HEK293 (cell line): ENCODE data around the gene SRPX.

Experiments used
- CTCF ChIA-PET: fragments of 350-600 bp; formaldehyde crosslinking; extraction: SDS; loops from one replicate; lab custom pipeline; 2021; ENCODE audit warnings: antibody characterized with exemption; lab: Yijun Ruan, JAX
- POLR2A ChIA-PET: fragments of 300-600 bp; formaldehyde crosslinking; extraction: SDS; loops from one replicate; lab custom pipeline; 2020; ENCODE audit warnings: antibody characterized with exemption, inconsistent platforms; lab: Yijun Ruan, JAX
- H3K27ac ChIP-seq: fragments of 200-500 bp; sonication (Bioruptor generic); 2 replicates; pipeline ENCODE4 v1.5.1; 2014; ENCODE audit warnings: low read depth, low read length, control low read depth, inconsistent platforms; ENCODE audit errors: extremely low read depth
- H3K36me3 ChIP-seq, 2 experiments: fragments of 200-500 bp in 1 of 2; sonication (Bioruptor generic) in 1 of 2; 1 replicate in 1 of 2; 2 replicates in 1 of 2; pipeline ENCODE4 v1.5.1; 2014 to 2017; ENCODE audit warnings: inconsistent platforms in 2 of 2, low read length in 2 of 2; ENCODE audit not compliant: control insufficient read depth in 2 of 2, insufficient read depth in 1 of 2
- H3K4me1 ChIP-seq: fragments of 200-500 bp; sonication (Bioruptor generic); 2 replicates; pipeline ENCODE4 v1.5.1; 2014; ENCODE audit warnings: mild to moderate bottlenecking, low read length, inconsistent platforms; ENCODE audit not compliant: control insufficient read depth, insufficient read depth
- H3K4me3 ChIP-seq: 2 replicates; pipeline ENCODE4 v1.5.1; 2011; ENCODE audit warnings: low read depth, mild to moderate bottlenecking, control low read depth, low read length, moderate library complexity
- H3K9me3 ChIP-seq: fragments of 200-500 bp; sonication (Bioruptor generic); 2 replicates; pipeline ENCODE4 v1.5.1; 2014; ENCODE audit warnings: low read depth, low read length, inconsistent platforms; ENCODE audit not compliant: control insufficient read depth, insufficient read depth
- EGR2 ChIP-seq: fragments of 450-650 bp; formaldehyde crosslinking; IDR thresholded peaks from 2 replicates; pipeline ENCODE4 v1.5.1; 2016; ENCODE audit warnings: low read depth, missing biosample characterization, missing genetic modification characterization
- GFI1B ChIP-seq: fragments of 450-650 bp; formaldehyde crosslinking; IDR thresholded peaks from 2 replicates; pipeline ENCODE4 v1.5.1; 2016; ENCODE audit warnings: missing biosample characterization, missing genetic modification characterization
- GLI4 ChIP-seq: fragments of 450-650 bp; formaldehyde crosslinking; IDR thresholded peaks from 2 replicates; pipeline ENCODE4 v1.5.1; 2016; ENCODE audit warnings: missing biosample characterization, missing genetic modification characterization
- OSR2 ChIP-seq: fragments of 450-650 bp; formaldehyde crosslinking; IDR thresholded peaks from 2 replicates; pipeline ENCODE4 v1.5.1; 2016; ENCODE audit warnings: missing biosample characterization, missing genetic modification characterization
- OVOL3 ChIP-seq: fragments of 450-650 bp; formaldehyde crosslinking; IDR thresholded peaks from 2 replicates; pipeline ENCODE4 v1.5.1; 2016; ENCODE audit warnings: missing biosample characterization, missing genetic modification characterization
- ZBTB26 ChIP-seq: fragments of 450-650 bp; formaldehyde crosslinking; optimal IDR thresholded peaks from 2 replicates; pipeline ENCODE3; 2016; ENCODE audit warnings: missing biosample characterization, mild to moderate bottlenecking, missing genetic modification characterization
- ZEB2 ChIP-seq: fragments of 450-650 bp; formaldehyde crosslinking; IDR thresholded peaks from 2 replicates; pipeline ENCODE4 v1.5.1; 2016; ENCODE audit warnings: missing biosample characterization, missing genetic modification characterization
- ZFP37 ChIP-seq: fragments of 450-650 bp; formaldehyde crosslinking; IDR thresholded peaks from 2 replicates; pipeline ENCODE4 v1.5.1; 2016; ENCODE audit warnings: missing biosample characterization, missing genetic modification characterization
- ZNF223 ChIP-seq: fragments of 450-650 bp; formaldehyde crosslinking; IDR thresholded peaks from 2 replicates; pipeline ENCODE4 v1.5.1; 2016; ENCODE audit warnings: missing biosample characterization, missing genetic modification characterization
- ZNF248 ChIP-seq: fragments of 450-650 bp; formaldehyde crosslinking; IDR thresholded peaks from 2 replicates; pipeline ENCODE4 v1.5.1; 2017; ENCODE audit warnings: missing biosample characterization, missing genetic modification characterization
- ZNF274 ChIP-seq, 2 experiments: fragments of 200-500 bp in 1 of 2; fragments of 450-650 bp in 1 of 2; sonication (Bioruptor generic) in 1 of 2; formaldehyde crosslinking in 1 of 2; IDR thresholded peaks; 2 replicates each; pipeline versions ENCODE4 v1.5.1 to v1.6.1; 2014 to 2016; ENCODE audit warnings: borderline replicate concordance in 1 of 2, inconsistent platforms in 1 of 2, low read length in 1 of 2, missing biosample characterization in 1 of 2, missing genetic modification characterization in 1 of 2
- ZNF48 ChIP-seq: fragments of 450-650 bp; formaldehyde crosslinking; IDR thresholded peaks from 2 replicates; pipeline ENCODE4 v1.5.1; 2016; ENCODE audit warnings: missing biosample characterization, missing genetic modification characterization
- ZNF558 ChIP-seq: fragments of 450-650 bp; formaldehyde crosslinking; IDR thresholded peaks from 2 replicates; pipeline ENCODE4 v1.5.1; 2016; ENCODE audit warnings: missing biosample characterization, missing genetic modification characterization
- ZNF621 ChIP-seq: fragments of 450-650 bp; formaldehyde crosslinking; IDR thresholded peaks from 2 replicates; pipeline ENCODE4 v1.5.1; 2017; ENCODE audit warnings: missing biosample characterization, missing genetic modification characterization
- ZSCAN16 ChIP-seq: fragments of 450-650 bp; formaldehyde crosslinking; IDR thresholded peaks from 2 replicates; pipeline ENCODE4 v1.5.1; 2016; ENCODE audit warnings: missing biosample characterization, missing genetic modification characterization
- ZSCAN30 ChIP-seq: fragments of 450-650 bp; IDR thresholded peaks from 2 replicates; pipeline ENCODE4 v1.5.1; 2018; ENCODE audit warnings: missing biosample characterization, mild to moderate bottlenecking, missing genetic modification characterization, moderate library complexity
- TF ChIP-seq, protein P1 (sequence below): fragments of 450-650 bp; formaldehyde crosslinking; IDR thresholded peaks from 2 replicates; pipeline ENCODE4 v1.5.1; 2017; ENCODE audit warnings: missing biosample characterization, missing genetic modification characterization
- TF ChIP-seq, protein P2 (sequence below): fragments of 450-650 bp; formaldehyde crosslinking; IDR thresholded peaks from 2 replicates; pipeline ENCODE4 v1.5.1; 2016; ENCODE audit warnings: missing biosample characterization, missing genetic modification characterization
- TF ChIP-seq, protein P3 (sequence below): fragments of 450-650 bp; formaldehyde crosslinking; IDR thresholded peaks from 2 replicates; pipeline ENCODE4 v1.5.1; 2016; ENCODE audit warnings: missing biosample characterization, missing genetic modification characterization
- TF ChIP-seq, protein P4 (sequence below): fragments of 450-650 bp; formaldehyde crosslinking; IDR thresholded peaks from 2 replicates; pipeline ENCODE4 v1.5.1; 2016; ENCODE audit warnings: missing biosample characterization, missing genetic modification characterization
- TF ChIP-seq, protein P5 (sequence below): fragments of 450-650 bp; formaldehyde crosslinking; IDR thresholded peaks from 2 replicates; pipeline ENCODE4 v1.5.1; 2016; ENCODE audit warnings: missing biosample characterization, missing genetic modification characterization
- TF ChIP-seq, protein P6 (sequence below): fragments of 450-650 bp; formaldehyde crosslinking; IDR thresholded peaks from 2 replicates; pipeline ENCODE4 v1.5.1; 2016; ENCODE audit warnings: missing biosample characterization, missing genetic modification characterization

SRPX gene

DNA sequence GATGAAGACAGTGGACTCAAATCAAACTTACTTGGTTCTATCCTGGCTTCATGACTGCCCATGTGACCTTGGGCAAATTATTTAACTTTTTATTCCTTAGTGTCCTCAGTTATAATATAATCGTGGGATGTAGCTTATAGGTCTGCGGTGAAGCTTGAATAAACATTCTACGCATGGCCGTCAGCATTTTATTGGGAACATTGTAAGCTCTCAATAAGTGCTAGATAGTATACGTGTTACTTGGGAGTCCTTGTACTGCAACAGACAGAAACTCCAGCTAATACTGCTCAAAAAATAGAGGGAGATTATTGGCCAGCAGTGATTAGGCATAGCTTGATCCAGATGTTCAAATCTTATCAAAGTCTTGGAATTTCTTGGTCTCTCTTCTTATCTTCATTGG lies 109.5 kb downstream of the SRPX start:
- POLR2A ChIA-PET = no interaction called here
- no peak overlapping the region for H3K27ac ChIP-seq
- CTCF ChIA-PET = interaction anchor here (1.2 kb wide), 1 partner anchor 21 kb away, joined by 3 read pairs; no protein-coding TSS in a partner anchor
- H3K9me3 ChIP-seq = no peaks in the 10 kb centered on the region
- H3K4me1 ChIP-seq = no peaks in the 10 kb centered on the region
- H3K36me3 ChIP-seq = peaks cover 0 to 3% of the 10 kb centered on the region in 2 experiments; a peak in 1 of 3 replicates
- TF ChIP-seq OVOL3 (tag by site-specific recombination) (no peak), ZNF558 (no peak), GFI1B (tag by site-specific recombination) (no peak), ZSCAN16 (tag by site-specific recombination) (no peak), EGR2 (no peak), ZEB2 (tag by site-specific recombination) (no peak), OSR2 (tag by site-specific recombination) (no peak), GLI4 (no peak), ZSCAN30 (no peak), ZNF274 (IDR thresholded peaks at IDR 0.05; ENCODE audit: low read length) (no peak), ZNF274 (tag by site-specific recombination; IDR thresholded peaks at IDR 0.05; ENCODE audit: borderline replicate concordance) (no peak), ZNF621 (tag by site-specific recombination) (no peak), ZNF48 (tag by site-specific recombination) (no peak), ZFP37 (tag by site-specific recombination) (no peak)
- TF ChIP-seq, protein P1, sequence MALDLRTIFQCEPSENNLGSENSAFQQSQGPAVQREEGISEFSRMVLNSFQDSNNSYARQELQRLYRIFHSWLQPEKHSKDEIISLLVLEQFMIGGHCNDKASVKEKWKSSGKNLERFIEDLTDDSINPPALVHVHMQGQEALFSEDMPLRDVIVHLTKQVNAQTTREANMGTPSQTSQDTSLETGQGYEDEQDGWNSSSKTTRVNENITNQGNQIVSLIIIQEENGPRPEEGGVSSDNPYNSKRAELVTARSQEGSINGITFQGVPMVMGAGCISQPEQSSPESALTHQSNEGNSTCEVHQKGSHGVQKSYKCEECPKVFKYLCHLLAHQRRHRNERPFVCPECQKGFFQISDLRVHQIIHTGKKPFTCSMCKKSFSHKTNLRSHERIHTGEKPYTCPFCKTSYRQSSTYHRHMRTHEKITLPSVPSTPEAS = no peak
- TF ChIP-seq, protein P2, sequence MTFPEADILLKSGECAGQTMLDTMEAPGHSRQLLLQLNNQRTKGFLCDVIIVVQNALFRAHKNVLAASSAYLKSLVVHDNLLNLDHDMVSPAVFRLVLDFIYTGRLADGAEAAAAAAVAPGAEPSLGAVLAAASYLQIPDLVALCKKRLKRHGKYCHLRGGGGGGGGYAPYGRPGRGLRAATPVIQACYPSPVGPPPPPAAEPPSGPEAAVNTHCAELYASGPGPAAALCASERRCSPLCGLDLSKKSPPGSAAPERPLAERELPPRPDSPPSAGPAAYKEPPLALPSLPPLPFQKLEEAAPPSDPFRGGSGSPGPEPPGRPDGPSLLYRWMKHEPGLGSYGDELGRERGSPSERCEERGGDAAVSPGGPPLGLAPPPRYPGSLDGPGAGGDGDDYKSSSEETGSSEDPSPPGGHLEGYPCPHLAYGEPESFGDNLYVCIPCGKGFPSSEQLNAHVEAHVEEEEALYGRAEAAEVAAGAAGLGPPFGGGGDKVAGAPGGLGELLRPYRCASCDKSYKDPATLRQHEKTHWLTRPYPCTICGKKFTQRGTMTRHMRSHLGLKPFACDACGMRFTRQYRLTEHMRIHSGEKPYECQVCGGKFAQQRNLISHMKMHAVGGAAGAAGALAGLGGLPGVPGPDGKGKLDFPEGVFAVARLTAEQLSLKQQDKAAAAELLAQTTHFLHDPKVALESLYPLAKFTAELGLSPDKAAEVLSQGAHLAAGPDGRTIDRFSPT (tag by site-specific recombination) = no peak
- TF ChIP-seq, protein P3, sequence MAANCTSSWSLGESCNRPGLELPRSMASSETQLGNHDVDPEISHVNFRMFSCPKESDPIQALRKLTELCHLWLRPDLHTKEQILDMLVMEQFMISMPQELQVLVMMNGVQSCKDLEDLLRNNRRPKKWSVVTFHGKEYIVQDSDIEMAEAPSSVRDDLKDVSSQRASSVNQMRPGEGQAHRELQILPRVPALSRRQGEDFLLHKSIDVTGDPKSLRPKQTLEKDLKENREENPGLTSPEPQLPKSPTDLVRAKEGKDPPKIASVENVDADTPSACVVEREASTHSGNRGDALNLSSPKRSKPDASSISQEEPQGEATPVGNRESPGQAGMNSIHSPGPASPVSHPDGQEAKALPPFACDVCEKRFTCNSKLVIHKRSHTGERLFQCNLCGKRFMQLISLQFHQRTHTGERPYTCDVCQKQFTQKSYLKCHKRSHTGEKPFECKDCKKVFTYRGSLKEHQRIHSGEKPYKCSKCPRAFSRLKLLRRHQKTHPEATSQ (tag by site-specific recombination) = no peak
- H3K4me3 ChIP-seq = no peak overlapping the region

- no peaks in the 10 kb centered on the region for H3K9me3 ChIP-seq
- no peak overlapping the region for H3K27ac ChIP-seq
- no peak overlapping the region for H3K4me3 ChIP-seq
- peaks cover 0 to 3% of the 10 kb centered on the region in 2 experiments; a peak in 1 of 3 replicates for H3K36me3 ChIP-seq
- ChIA-PET POLR2A (no interaction called here), CTCF (no interaction called here)
- H3K4me1 ChIP-seq = no peaks in the 10 kb centered on the region
- TF ChIP-seq ZNF248 = no peak
- TF ChIP-seq ZBTB26 (tag by site-specific recombination) = no peak
- TF ChIP-seq, protein P4, sequence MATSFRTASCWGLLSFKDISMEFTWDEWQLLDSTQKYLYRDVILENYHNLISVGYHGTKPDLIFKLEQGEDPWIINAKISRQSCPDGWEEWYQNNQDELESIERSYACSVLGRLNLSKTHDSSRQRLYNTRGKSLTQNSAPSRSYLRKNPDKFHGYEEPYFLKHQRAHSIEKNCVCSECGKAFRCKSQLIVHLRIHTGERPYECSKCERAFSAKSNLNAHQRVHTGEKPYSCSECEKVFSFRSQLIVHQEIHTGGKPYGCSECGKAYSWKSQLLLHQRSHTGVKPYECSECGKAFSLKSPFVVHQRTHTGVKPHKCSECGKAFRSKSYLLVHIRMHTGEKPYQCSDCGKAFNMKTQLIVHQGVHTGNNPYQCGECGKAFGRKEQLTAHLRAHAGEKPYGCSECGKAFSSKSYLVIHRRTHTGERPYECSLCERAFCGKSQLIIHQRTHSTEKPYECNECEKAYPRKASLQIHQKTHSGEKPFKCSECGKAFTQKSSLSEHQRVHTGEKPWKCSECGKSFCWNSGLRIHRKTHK = no peak
- no peak for TF ChIP-seq ZNF223 (tag by site-specific recombination)
- TF ChIP-seq, protein P5, sequence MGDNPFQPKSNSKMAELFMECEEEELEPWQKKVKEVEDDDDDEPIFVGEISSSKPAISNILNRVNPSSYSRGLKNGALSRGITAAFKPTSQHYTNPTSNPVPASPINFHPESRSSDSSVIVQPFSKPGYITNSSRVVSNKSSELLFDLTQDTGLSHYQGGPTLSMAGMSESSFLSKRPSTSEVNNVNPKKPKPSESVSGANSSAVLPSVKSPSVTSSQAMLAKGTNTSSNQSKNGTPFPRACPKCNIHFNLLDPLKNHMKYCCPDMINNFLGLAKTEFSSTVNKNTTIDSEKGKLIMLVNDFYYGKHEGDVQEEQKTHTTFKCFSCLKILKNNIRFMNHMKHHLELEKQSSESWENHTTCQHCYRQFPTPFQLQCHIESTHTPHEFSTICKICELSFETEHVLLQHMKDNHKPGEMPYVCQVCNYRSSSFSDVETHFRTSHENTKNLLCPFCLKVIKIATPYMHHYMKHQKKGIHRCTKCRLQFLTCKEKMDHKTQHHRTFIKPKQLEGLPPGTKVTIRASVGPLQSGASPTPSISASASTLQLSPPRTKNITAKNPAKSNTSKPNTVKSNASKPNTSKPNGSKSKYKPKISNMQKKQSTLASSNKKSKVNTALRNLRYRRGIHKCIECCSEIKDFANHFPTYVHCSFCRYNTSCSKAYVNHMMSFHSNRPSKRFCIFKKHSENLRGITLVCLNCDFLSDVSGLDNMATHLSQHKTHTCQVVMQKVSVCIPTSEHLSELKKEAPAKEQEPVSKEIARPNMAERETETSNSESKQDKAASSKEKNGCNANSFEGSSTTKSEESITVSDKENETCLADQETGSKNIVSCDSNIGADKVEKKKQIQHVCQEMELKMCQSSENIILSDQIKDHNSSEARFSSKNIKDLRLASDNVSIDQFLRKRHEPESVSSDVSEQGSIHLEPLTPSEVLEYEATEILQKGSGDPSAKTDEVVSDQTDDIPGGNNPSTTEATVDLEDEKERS = no peak
- TF ChIP-seq, protein P6, sequence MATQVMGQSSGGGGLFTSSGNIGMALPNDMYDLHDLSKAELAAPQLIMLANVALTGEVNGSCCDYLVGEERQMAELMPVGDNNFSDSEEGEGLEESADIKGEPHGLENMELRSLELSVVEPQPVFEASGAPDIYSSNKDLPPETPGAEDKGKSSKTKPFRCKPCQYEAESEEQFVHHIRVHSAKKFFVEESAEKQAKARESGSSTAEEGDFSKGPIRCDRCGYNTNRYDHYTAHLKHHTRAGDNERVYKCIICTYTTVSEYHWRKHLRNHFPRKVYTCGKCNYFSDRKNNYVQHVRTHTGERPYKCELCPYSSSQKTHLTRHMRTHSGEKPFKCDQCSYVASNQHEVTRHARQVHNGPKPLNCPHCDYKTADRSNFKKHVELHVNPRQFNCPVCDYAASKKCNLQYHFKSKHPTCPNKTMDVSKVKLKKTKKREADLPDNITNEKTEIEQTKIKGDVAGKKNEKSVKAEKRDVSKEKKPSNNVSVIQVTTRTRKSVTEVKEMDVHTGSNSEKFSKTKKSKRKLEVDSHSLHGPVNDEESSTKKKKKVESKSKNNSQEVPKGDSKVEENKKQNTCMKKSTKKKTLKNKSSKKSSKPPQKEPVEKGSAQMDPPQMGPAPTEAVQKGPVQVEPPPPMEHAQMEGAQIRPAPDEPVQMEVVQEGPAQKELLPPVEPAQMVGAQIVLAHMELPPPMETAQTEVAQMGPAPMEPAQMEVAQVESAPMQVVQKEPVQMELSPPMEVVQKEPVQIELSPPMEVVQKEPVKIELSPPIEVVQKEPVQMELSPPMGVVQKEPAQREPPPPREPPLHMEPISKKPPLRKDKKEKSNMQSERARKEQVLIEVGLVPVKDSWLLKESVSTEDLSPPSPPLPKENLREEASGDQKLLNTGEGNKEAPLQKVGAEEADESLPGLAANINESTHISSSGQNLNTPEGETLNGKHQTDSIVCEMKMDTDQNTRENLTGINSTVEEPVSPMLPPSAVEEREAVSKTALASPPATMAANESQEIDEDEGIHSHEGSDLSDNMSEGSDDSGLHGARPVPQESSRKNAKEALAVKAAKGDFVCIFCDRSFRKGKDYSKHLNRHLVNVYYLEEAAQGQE (tag by site-specific recombination) = no peak
Measured at GRCh38 chrX:38110231-38110630, 110.4 kb downstream of the SRPX start.
